NCI-H345 treated with DMSO at 0.1 percent for 48 hours (cell line): ENCODE data around the gene PAXX.
"Not testable (repeated sequence)": the region's sequence is repeated elsewhere in the genome, so short reads cannot be mapped to it uniquely, and the experiment has no call there.

Experiments used
- DNase-seq: peaks from one replicate; lab custom pipeline; 2025; ENCODE audit not compliant: unreplicated experiment; lab: John Stamatoyannopoulos, UW

The PAXX gene

DNA sequence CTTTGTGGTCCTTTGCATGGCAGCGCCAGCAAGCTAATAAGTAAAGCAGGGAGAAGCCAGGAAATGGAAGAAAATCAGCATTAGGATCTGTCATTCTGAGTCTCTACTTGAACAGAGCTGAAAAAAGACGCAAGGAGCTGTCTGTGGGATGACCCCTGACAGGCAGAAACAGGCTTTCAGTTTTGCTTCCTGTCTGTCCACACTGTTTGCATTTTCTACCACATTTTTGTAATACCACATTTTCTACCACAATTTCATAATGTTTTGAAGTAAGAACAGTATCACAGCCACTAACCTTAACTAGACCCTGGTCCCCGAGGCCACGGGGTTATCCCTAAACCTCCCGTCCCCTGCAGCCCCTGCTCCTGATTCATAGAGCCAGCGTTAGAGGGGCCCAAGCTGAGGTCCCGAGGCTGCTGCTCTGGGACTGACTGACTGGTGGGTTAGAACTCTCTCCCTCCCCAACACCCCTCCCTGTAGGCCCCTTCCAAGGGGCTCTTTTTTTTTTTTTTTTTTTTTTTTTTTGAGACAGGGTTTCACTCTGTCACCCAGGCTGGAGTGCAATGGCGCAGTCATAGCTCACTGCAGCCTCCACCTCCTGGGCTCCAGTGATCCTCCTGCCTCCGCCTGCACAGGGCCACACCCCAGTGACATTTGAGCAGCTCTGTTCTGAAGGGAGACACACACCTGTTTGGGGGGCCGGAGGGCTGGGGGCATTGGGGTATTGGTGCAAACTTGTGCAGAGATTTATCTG is 8.1 kb downstream of the PAXX start:
- DNase-seq: no peak

DNA sequence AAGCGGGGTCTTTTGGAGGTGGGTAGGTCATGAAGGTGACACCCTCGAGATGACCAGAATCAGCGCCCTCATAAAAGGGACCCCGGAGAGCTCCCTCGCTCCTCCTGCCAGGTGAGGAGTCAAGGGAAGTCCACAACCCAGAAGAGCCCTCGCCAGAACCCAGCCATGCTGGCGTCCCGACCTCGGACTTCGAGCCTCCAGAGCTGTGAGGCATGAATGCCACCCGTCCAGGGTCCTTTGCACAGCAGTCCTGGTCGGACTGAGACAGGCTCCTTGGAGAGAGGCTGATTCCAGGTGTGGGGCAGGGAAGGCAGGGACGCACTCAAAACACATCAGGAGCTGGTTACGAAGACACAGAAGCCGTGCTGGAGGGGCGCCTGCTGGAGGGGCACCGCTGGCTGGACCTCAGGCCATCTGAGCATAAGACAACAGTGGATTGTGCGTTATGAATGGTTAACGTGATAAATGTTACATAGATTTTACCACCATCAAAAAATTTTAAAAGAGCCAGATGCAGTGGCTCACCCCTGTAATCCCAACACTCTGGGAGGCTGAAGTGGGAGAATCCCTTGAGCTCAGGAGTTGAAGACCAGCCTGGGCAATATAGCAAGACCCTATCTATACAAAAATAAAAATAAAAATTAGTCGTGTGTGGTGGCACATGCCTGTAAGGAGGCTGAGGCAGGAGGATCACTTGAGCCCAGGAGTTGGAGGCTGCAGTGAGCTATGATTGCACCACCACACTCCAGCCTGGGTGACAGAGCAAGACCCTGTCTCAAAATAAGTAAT is 9.8 kb downstream of the PAXX start:
- no peak for DNase-seq

DNA sequence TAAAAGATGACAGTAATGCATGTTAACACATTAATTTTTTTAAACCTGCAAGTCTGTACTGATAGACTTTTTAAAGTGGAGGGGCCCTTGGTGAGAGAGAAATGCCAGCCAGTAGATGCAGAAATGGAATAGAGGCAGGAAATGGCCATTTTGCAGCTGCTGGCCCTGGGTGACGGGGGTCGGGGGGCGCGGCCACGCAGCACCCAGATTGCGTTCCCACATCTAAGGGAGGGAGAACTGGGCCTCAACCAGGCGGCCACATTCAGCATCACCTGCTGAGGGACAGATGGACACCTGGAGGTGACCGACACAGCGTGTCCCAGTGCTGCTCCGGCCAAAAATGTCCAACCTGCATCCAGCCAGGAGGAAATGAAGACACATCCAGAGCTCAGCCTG is 10.4 kb downstream of the PAXX start:
- no peak for DNase-seq

DNA sequence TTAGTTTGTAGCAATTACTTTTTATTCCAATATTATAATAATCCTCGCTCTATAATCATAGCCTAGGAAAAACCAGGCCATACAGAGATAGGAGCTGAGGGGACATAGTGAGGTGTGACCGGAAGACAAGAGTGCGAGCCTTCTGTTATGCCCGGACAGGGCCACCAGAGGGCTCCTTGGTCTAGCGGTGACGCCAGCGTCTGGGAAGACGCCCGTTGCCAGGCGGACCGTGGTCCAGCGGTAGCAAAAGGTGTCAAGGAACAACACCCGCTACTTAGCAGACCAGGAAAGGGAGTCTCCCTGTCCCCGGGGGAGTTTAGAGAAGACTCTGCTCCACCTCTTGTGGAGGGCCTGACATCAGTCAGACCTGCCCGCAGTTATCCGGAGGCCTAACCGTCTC is 12.1 kb downstream of the PAXX start:
- not testable (repeated sequence) for DNase-seq

DNA sequence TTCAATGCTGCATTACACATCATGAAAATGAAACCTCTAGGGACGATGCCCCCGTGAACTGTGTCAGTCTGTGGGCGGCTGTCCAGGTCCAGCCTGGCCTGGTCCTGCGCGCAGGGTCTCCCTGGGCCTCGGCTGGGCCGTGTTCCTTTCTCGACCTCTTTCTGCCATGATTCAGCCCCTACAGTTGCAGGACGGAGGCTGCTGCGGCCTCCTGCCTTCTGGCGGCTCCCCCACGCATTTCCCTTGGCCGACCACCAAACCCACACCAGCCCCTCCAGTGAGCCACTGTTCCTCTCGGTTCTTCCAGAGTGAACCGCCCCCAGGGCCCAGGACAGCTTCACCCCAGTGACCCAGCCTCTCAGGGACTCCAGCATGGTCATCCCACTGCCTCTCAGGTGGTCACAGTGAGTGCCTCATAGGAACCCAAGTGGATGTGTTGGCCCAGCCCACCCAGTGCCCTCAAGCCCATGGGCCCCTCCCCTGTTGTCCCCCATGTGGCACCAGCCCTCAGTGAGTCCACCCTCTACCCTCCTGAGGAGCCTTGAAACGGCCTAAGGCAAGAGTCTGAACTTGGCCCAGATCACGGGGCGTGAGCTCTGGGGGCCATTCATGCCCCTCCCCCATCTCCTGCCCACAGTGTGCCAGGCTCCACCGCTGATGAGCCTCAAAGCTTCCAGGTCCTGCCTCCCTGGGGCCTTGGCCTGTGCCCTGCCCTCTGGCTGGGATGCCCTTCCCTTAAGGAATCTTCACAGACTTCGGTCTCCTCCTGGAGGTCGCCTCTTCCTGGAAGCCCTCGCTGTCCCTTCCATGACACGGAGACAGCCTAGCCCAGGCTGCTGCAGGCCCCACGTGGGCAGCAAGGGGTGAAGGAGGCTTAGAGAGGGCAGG is 14.1 kb downstream of the PAXX start:
- no peak for DNase-seq

DNA sequence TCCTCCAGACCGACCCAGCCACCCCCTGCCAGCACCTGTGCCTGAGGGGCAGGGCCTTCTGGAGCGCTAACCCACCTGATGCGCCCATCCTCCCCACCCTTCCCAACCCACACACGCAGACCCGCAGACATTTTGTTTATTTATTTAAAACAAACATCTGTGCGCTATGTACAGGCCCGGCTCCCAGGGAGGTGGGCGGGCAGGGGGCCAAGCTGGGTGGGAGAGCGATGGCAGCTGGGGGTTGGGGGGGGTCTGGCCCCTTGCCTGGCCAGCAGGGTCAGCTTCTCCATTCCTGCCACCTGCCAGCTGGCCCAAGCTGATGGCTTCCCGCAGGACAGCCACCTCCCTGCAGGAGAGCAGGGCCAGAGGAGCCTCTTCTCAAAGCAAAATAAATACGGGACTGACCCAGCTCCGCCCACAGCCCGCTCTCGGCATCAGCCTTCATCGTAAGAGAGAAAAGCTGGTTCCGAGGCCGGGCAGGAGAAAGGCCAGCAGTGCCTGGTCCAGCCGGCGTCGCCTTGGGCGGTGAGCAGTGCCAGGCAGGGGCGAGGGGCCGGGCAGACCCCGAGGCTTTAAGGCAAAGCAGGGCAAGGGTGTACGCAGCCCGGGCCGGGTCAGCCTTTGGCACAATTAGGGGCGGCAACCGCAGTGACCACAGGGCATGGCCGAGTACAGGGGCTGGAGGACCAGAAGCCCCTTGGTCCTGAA is 15.0 kb downstream of the PAXX start:
- no peak for DNase-seq

DNA sequence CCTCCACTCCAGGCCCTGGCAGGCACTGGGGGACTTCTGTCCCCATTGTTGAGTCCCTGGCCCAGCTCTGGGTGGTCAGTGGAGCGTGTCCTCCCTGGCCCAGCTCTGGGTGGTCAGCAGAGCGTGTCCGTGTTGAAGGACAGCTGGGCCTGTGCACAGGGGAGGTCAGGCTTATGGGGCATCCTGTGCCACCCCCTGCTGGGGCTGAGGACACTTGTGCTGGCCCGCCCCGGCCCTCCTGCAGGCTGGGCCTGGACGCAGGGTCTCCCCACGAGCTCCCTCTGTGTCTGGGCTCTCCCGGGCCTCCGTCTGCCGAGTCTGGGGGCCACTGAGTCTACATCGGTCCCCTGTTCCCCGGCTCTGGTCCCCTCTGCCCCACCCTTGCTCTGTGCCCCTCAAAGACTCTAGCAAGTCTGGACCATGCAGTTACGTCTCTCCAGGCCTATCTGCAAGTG is 15.6 kb downstream of the PAXX start:
- DNase-seq: no peak

DNA sequence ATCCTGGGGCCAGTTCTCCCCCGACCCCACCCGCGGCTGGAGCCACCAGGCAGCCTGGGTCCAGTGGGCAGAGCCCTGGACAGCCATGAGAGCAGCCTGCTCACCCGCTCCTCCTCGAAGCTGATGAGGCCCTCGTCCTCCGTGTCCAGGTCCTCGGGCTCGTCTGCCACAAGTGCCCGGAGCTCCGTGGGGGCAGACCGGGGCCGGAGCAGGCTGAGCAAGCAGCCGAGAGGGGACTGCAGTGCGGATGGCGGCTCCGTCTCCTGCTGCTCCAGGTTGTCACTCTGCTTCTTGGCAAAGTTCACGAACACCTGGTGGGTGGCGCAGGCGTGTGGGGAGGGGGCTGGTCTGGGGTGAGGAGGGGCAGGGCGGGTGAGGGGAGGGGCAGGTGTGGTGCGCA is 16.1 kb downstream of the PAXX start:
- DNase-seq: no peak

DNA sequence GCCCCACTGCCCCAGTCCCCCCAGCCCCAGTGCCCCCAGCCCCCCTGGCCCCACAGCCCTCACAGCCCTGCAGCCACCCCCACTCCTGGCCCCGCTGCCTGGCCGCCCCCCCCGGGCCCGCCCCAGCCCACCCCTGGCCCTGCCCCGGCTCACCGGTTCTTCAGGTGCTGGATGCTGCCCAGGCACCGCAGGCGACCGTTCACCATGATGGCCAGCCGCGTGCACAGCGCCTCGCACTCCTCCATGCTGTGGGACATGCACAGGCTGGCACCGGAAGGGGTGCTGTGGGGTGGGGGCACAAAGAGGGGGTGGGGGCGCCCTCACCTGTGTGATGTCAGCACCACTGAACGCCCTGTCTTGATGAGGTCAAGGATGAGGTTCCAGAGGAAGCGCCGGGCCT is 17.0 kb downstream of the PAXX start:
- DNase-seq: no peak

DNA sequence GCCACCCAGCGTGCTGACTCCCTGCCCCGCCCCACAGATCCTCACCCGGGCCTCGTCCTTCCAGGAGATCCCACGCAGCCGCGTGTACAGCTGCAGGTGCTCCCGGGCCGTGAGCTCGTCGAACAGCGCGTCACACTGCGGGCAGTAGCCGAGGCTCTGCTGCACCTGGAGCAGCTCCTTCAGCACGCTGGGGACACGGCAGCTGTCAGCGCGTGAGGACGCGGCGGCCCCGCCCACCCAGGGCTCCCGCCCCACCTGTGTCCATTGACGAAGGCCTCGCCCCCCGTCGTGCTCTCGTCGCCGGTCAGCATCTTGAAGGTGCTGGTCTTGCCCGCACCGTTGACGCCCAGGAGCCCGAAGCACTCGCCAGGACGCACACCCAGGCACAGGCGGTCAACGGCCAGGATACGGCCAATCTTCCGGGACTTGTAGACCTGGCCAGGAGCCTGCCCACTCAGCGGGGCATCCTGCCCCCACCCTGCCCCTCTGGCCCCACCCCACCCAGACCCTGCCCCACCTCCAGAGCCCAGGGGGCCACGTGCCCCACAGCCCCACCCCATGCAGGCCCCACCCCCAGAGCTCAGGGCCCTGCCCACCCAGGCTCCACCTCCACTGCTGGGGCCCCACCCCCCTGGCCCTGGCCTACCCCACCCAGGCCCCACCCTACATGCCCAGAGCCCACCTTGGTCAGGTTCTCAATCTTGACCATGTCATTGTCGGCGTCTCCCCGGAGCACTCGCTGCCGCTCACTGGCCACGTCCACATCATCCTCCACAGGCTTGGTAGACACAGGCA is 17.9 kb downstream of the PAXX start:
- no peak for DNase-seq

DNA sequence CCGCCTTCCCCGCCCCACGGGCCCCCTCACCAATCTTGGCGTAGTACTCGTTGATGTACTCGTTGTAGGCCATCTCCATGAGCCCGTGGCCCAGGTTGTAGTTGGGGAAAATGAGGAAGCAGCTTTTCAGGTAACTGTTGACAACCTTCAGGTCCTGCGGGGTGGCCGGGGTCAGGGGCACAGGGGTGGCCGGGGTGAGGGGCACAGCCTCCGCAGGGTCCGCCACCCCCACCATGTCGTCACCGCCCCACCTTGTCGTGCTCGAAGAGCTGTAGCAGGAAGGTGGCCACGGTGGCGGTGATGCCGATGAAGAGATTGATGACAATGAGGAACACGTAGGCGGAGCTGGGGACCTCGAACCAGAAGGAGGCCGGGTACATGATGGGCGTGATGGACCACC is 18.9 kb downstream of the PAXX start:
- no peak for DNase-seq

DNA sequence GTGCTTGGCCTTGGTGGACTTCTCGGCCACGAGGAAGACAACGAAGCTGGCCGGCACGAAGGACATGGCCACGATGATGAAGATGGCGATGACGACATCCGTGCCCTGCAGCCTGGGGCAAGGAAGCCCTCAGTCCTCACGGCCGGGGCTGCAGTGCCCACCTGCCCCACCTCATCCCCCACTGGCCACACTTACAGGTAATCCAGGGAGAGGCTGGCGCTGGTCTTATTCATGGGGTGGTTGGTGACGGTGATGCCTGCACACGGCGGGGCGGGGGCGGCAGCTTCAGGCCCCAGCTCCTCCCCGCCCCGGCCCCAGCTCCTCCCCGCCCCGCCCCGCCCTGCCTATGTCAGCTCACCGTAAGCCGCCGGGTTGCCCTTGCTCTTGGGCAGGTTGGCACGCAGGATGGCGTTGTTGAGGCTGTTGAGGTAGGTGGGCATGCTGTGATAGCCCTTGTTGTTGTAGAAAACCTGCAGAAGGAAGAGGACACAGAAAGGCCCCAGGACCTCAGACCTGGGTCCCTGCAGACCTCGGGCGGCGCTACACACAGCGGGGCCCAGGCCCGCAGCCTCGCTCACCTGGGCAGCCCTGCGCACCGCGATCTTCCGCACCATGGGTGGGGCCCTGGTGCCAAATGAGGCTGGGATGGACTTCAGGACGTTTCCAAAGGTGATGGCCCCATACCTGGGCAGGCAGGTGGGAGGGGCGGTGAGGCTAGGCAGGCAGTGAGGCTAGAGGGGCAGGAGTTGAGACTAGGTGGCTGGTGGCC is 19.9 kb downstream of the PAXX start:
- DNase-seq: no peak

DNA sequence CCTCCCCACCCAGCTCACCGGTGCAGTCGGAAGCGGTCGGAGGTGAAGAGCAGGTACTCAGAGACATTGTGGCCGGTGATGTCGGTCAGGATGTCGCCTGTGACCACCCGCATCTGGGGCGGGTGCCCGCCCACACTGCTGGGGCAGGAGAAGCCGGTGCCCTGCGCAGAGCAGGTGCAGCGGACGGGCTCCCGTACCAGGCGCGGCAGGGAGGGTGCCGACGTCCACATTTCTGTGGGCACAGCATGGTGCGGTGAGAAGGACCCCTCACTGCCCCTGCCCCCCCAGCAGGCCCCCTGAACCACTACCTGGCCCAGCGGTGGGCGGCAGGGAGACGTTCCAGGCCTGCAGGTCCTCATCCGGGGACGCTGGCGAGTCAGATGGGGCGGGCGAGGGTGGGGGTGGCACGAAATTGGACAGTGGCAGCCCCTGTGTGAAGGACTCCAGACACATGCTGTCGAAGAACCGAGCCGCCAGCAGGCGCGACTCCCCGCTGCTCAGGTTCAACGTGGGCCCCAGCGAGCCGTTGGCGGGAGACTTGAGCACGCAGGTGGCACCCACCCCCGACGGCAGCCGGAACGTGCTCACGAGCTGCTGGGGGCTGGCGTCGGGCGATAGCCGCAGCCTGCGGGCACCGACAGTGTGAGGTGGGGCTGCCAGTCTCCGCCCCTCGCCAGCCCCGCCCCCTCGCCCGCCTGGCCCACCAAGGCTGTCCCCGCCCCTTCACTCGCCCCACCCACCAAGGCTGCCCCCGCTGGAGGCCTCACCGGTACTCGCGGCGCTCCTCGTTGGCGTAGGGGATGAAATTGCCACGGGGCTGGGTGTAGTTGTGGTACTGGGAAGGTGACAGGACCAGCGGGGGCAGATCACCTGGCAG is 20.7 kb downstream of the PAXX start:
- no peak for DNase-seq

DNA sequence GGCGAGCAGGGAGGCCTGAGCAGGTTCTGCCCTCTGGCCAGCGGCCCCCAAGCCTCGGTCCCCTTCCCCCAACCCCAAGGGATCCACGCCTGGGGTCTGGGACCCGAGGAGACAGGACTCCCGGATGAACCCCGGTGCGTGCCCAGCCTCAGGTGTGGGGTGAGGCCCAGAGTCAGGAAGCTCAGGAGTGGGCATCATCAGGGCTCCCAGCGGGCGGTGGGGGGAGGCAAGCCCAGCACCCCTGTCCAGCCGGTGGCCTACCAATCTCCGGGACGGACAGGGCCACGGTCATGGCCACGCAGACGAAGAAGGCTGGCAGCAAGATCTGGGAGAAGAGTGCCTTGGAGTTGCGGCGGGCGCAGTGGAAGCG is 21.3 kb downstream of the PAXX start:
- no peak for DNase-seq

DNA sequence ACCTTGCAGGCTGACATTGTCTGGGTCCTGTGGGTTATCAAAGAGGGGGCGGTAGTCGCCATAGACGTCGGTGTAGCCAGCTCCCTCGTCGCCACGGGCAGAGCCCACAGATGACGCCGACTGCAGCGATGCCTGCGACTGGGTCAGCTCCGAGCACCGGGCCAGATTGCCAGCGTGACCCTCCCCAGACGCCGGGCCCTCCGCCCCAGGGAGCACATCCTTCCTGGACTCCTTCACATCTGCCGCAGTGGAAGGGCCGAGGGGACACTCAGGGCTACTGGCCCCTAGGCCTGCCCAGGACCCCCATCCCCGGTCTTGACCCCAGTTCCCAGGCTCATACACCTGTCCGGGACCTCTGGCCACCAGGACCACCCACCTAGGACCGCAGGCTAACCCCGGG is 21.9 kb downstream of the PAXX start:
- no peak for DNase-seq

DNA sequence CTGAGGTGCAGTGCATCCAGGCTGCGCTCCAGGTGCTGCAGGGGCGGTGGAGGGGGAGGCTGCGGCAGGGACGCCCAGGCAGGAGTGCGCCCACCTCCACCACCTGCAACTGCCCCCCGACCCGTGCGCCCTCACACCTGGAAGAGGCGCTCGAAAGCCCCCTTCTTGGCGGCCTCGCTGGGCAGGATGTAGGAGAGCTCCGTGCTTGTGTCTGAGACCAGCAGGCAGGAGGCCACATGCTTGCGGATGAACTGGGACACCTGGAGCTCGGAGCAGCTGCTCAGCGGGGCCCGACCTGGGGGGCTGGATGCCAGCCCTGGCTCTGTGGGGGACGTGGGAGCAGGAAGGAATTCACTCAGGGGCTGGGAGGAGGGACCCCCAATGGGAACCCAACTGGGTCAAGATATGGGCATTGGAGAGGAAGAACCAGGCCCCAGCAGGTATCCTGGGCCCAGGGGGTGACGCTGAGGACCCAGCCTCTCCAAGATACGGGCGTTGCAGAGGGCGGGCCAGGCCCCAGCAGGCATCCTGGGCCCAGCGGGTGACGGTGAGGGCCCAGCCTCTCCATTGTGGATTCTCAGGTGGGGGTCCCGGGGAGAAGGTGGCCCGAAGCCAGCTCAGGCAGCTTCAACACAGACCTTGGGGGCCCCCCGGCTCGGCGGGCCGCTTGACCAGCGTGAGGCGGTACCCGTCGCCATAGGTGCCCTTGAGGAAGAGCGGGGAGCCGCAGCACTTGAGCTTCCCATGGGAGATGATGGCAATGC is 22.7 kb downstream of the PAXX start:
- DNase-seq: no peak

DNA sequence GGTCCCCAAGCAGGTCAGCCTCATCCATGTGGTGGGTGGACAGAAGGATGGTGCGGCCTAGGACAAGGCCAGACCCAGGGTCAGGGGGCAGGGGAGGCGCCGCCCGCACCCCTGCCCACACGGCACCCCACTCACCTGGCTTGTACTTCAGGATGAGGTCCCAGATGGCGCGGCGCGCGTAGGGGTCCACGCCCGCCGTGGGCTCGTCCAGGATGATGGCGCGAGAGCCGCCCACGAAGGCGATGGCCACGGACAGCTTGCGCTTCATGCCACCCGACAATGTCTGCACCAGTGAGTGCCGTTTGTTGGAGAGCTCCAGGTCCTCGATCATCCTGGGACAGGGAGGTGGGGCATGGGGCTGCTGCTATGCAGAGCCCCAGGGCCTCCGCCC is 23.3 kb downstream of the PAXX start:
- no peak for DNase-seq

DNA sequence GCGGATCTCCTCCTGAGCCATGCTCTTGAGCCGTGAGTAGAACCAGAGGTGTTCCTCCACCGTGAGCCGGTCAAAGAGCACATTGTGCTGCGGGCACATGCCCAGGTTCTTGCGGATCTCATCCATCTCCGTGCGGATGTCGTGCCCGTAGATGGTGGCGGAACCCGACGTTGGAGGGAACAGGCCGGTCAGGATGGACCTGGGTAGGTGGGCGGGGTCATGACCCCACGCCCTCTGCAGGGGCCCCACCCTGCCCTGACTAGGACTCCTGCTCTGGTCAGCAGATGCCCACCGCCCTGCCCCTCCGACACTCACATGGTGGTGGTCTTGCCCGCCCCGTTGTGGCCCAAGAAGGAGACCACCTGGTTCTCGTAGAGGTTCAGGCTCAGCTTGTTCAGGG is 23.8 kb downstream of the PAXX start:
- DNase-seq: no peak
